Lower lobe of right lung (tissue), 2 donors: ENCODE data around the gene RTF2. TPM values are rescaled to one million over a fixed set of nuclear protein-coding genes. Genes with fewer than 3 reads are reported as not detected.

Experiments
- ATAC-seq, 2 donors: fragments of 200-7000 bp; cut with Tn5 transposase; one replicate each; pipeline ENCODE4 v1.9.1; 2020 to 2022; ENCODE audit warnings: mild to moderate bottlenecking in 2 of 2, moderate library complexity in 2 of 2
- DNase-seq: peaks from one replicate; pipeline ENCODE4 v3.0.0-alpha.2; 2020
- H3K27ac ChIP-seq: fragments of 200-600 bp; one replicate; pipeline ENCODE4 v1.8.0; 2022
- H3K27me3 ChIP-seq: fragments of 200-600 bp; one replicate; pipeline ENCODE4 v1.8.0; 2022; ENCODE audit warnings: low read depth
- H3K36me3 ChIP-seq: fragments of 200-600 bp; one replicate; pipeline ENCODE4 v1.8.0; 2022; ENCODE audit warnings: mild to moderate bottlenecking
- H3K4me1 ChIP-seq: fragments of 200-600 bp; one replicate; pipeline ENCODE4 v1.8.0; 2022
- H3K4me3 ChIP-seq: fragments of 200-600 bp; one replicate; pipeline ENCODE4 v1.8.0; 2022; ENCODE audit warnings: mild to moderate bottlenecking
- H3K9me3 ChIP-seq: fragments of 200-600 bp; one replicate; pipeline ENCODE4 v1.8.0; 2022
- CTCF ChIP-seq: fragments of 200-600 bp; IDR thresholded peaks from one replicate; pipeline ENCODE4 v1.8.0; 2022; ENCODE audit warnings: antibody characterized with exemption, mild to moderate bottlenecking
- intact Hi-C: fragments of 100-400 bp; cut with DNase I; formaldehyde crosslinking; loops from one replicate; pipeline ENCODE4 v1.11.0; 2022
- total RNA-seq: library from RNA; stranded (reverse); fragmentation: NEBNext Ultra II Directional; extraction: Animal tissue kit (Norgen Biotek cat#: 25700); gene quantifications from one replicate; pipeline ENCODE4 v1.2.1, GENCODE V29; 2021
- donor health status: DM: no; HTN: yes; CAD: no; lungs with severe emphysema.

The RTF2 gene
- total RNA-seq, 1 donor from 2014 or later: 68.6 TPM

- no peak overlapping the region for H3K27ac ChIP-seq
- intact Hi-C loops: no loop called here
- no peaks in the 10 kb centered on the region for H3K9me3 ChIP-seq
- H3K36me3 ChIP-seq: no peaks in the 10 kb centered on the region
- DNase-seq (no peak), ATAC-seq (peak in 1 of 2 donors; percentile 51)
- no peak overlapping the region for H3K4me3 ChIP-seq
- no peaks in the 10 kb centered on the region for H3K4me1 ChIP-seq
- peak; percentile 38 for TF ChIP-seq CTCF
- H3K27me3 ChIP-seq: no peaks in the 10 kb centered on the region
Measured at GRCh38 chr20:56504373-56505005, 36.1 kb downstream of the RTF2 start.

GRCh38 chr20:56506103-56506502, 37.7 kb downstream of the RTF2 start:
- DNase-seq (no peak), ATAC-seq (no peak)
- no peaks in the 10 kb centered on the region for H3K27me3 ChIP-seq
- H3K27ac ChIP-seq: no peak overlapping the region
- H3K9me3 ChIP-seq: no peaks in the 10 kb centered on the region
- TF ChIP-seq CTCF: no peak
- no peaks in the 10 kb centered on the region for H3K4me1 ChIP-seq
- no peak overlapping the region for H3K4me3 ChIP-seq
- H3K36me3 ChIP-seq: no peaks in the 10 kb centered on the region
- intact Hi-C loops: no loop called here

GRCh38 chr20:56511926-56512325, 43.5 kb downstream of the RTF2 start:
- Histone ChIP-seq H3K27ac (no peak overlapping the region), H3K4me1 (no peaks in the 10 kb centered on the region), H3K27me3 (no peaks in the 10 kb centered on the region), H3K36me3 (peaks cover 27% of the 10 kb centered on the region), H3K9me3 (no peaks in the 10 kb centered on the region), H3K4me3 (no peak overlapping the region)
- TF ChIP-seq CTCF: no peak
- DNase-seq (no peak), ATAC-seq (no peak)
- intact Hi-C loops: no loop called here

GRCh38 chr20:56513161-56514150, 45.0 kb downstream of the RTF2 start:
- Histone ChIP-seq H3K36me3 (peaks cover 42% of the 10 kb centered on the region), H3K9me3 (no peaks in the 10 kb centered on the region), H3K4me1 (no peaks in the 10 kb centered on the region), H3K4me3 (no peak overlapping the region), H3K27ac (no peak overlapping the region), H3K27me3 (no peaks in the 10 kb centered on the region)
- no peak for TF ChIP-seq CTCF
- intact Hi-C loops: no loop called here
- DNase-seq: no peak
- ATAC-seq: no peak

- DNase-seq: no peak
- Histone ChIP-seq H3K4me1 (no peaks in the 10 kb centered on the region), H3K36me3 (peaks cover 62% of the 10 kb centered on the region), H3K9me3 (peaks cover 23% of the 10 kb centered on the region), H3K27ac (no peak overlapping the region), H3K27me3 (no peaks in the 10 kb centered on the region), H3K4me3 (no peak overlapping the region)
- no peak for TF ChIP-seq CTCF
- ATAC-seq: no peak
- intact Hi-C loops: no loop called here
Measured at GRCh38 chr20:56516631-56517030, 48.2 kb downstream of the RTF2 start.
